GM23338 (cell line): ENCODE measurements around the gene IFI6.

Experiments used
- ETS1 ChIP-seq: IDR thresholded peaks from 2 replicates; pipeline ENCODE4 v1.6.1; 2016; ENCODE audit warnings: antibody characterized with exemption
- EZH2 ChIP-seq: fragments of 200-600 bp; sonication (generic); IDR thresholded peaks from one replicate; pipeline ENCODE4 v1.8.0; 2017; ENCODE audit warnings: antibody characterized with exemption, mild to moderate bottlenecking, low read depth; ENCODE audit not compliant: unreplicated experiment
- EZH2phosphoT487 ChIP-seq: fragments of 200-600 bp; sonication (generic); IDR thresholded peaks from one replicate; pipeline ENCODE4 v1.8.1; 2018; ENCODE audit warnings: antibody characterized with exemption; ENCODE audit not compliant: unreplicated experiment
- JUNB ChIP-seq: IDR thresholded peaks from one replicate; pipeline ENCODE4 v1.6.1; 2016; ENCODE audit warnings: antibody characterized with exemption; ENCODE audit not compliant: unreplicated experiment
- NANOG ChIP-seq: IDR thresholded peaks from 2 replicates; pipeline ENCODE4 v1.6.1; 2016; ENCODE audit warnings: antibody characterized with exemption, borderline replicate concordance
- POLR2AphosphoS5 ChIP-seq: IDR thresholded peaks from 2 replicates; pipeline ENCODE4 v1.6.1; 2016; ENCODE audit warnings: antibody characterized with exemption, low read depth
- REST ChIP-seq: IDR thresholded peaks from one replicate; pipeline ENCODE4 v1.6.1; 2018; ENCODE audit warnings: antibody characterized with exemption; ENCODE audit not compliant: unreplicated experiment
- ZNF114 ChIP-seq: fragments of 250-450 bp; sonication (Bioruptor Pico); IDR thresholded peaks from 2 replicates; pipeline ENCODE4 v1.5.0; 2020; ENCODE audit warnings: mild to moderate bottlenecking, moderate library complexity
- TF ChIP-seq, protein P1 (sequence below), 2 experiments: fragments of 200-600 bp in 1 of 2; sonication (generic) in 1 of 2; conservative IDR thresholded peaks; 2 replicates each; pipeline versions ENCODE4 v1.5.1 to v1.6.1; 2016 to 2017; ENCODE audit warnings: antibody characterized with exemption in 2 of 2, low read depth in 2 of 2, mild to moderate bottlenecking in 2 of 2, moderate library complexity in 1 of 2

DNA sequence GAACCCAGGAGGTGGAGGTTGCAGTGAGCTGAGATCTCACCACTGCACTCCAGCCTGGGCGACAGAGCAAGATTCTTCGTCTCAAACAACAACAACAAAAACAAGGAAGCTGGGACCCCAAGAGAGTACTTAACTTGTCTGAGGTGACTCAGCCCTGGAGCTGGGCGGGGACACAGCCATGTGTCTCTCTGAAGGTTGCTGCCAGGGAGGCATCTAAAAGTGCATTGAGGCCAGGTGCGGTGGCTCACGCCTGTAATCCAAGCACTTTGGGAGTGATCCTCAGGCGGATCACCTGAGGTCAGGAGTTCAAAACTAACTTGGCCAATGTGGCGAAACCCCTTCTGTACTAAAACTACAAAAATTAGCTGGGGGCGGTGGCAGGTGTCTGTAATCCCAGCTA is 7.7 kb downstream of the IFI6 start:
- TF ChIP-seq POLR2AphosphoS5 (no peak), EZH2 (no peak), EZH2phosphoT487 (no peak), REST (no peak), JUNB (no peak), ETS1 (no peak), NANOG (no peak), ZNF114 (CRISPR knock-in tag) (no peak)
- TF ChIP-seq, protein P1, sequence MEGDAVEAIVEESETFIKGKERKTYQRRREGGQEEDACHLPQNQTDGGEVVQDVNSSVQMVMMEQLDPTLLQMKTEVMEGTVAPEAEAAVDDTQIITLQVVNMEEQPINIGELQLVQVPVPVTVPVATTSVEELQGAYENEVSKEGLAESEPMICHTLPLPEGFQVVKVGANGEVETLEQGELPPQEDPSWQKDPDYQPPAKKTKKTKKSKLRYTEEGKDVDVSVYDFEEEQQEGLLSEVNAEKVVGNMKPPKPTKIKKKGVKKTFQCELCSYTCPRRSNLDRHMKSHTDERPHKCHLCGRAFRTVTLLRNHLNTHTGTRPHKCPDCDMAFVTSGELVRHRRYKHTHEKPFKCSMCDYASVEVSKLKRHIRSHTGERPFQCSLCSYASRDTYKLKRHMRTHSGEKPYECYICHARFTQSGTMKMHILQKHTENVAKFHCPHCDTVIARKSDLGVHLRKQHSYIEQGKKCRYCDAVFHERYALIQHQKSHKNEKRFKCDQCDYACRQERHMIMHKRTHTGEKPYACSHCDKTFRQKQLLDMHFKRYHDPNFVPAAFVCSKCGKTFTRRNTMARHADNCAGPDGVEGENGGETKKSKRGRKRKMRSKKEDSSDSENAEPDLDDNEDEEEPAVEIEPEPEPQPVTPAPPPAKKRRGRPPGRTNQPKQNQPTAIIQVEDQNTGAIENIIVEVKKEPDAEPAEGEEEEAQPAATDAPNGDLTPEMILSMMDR (conservative IDR thresholded peaks at IDR 0.05; ENCODE audit: low read depth in 2 of 2), result no peak
